Breast epithelium (tissue), 4 donors: ENCODE results near the gene ORC6. TPM values are rescaled to one million over a fixed set of nuclear protein-coding genes. Genes with fewer than 3 reads are reported as not detected.

Experiments
- DNase-seq, 2 donors: peaks; one replicate each; pipeline ENCODE4 v3.0.0-alpha.2; 2019; ENCODE audit warnings: low spot score in 2 of 2
- H3K27ac ChIP-seq, 2 donors: fragments of 200-600 bp; sonication (generic) in 1 of 2; one replicate each; pipeline ENCODE4 v1.5.1; 2016 to 2019; ENCODE audit warnings: mild to moderate bottlenecking in 1 of 2
- H3K27me3 ChIP-seq, 2 donors: fragments of 200-600 bp; sonication (generic) in 1 of 2; one replicate each; pipeline versions ENCODE4 v1.5.1 to v1.6.0; 2017 to 2019; ENCODE audit warnings: control low read depth in 1 of 2, mild to moderate bottlenecking in 1 of 2
- H3K36me3 ChIP-seq: fragments of 200-600 bp; one replicate; pipeline ENCODE4 v1.5.1; 2019
- H3K4me1 ChIP-seq, 2 donors: fragments of 200-600 bp; sonication (generic); one replicate each; pipeline ENCODE4 v1.5.1; 2016 to 2019; ENCODE audit warnings: control low read depth in 1 of 2
- H3K4me3 ChIP-seq, 3 donors: fragments of 200-600 bp; sonication (generic); 1 replicate in 2 of 3; 2 replicates in 1 of 3; pipeline ENCODE4 v1.5.1; 2016 to 2019; ENCODE audit warnings: mild to moderate bottlenecking in 3 of 3, moderate library complexity in 2 of 3
- H3K9me3 ChIP-seq, 2 donors: fragments of 200-600 bp; sonication (generic) in 1 of 2; one replicate each; pipeline ENCODE4 v1.5.1; 2016 to 2019; ENCODE audit warnings: control low read depth in 1 of 2
- CTCF ChIP-seq, 3 donors: fragments of 450-650 bp; IDR thresholded peaks; one replicate each; pipeline ENCODE4 v1.5.1; 2016 to 2017; ENCODE audit warnings: antibody characterized with exemption in 3 of 3, mild to moderate bottlenecking in 3 of 3, moderate library complexity in 3 of 3
- POLR2A ChIP-seq: fragments of 450-650 bp; IDR thresholded peaks from one replicate; pipeline ENCODE4 v1.6.1; 2016; ENCODE audit warnings: antibody characterized with exemption, mild to moderate bottlenecking, moderate library complexity
- POLR2AphosphoS5 ChIP-seq, 3 donors: sonication (generic); formaldehyde crosslinking; IDR thresholded peaks; one replicate each; pipeline ENCODE4 v1.6.1; 2017; ENCODE audit warnings: antibody characterized with exemption in 3 of 3
- intact Hi-C: fragments of 100-400 bp; cut with DNase I; formaldehyde crosslinking; loops from one replicate; pipeline ENCODE4 v1.15.1; 2023; ENCODE audit warnings: low total_unique reads
- total RNA-seq, 3 donors: library from RNA; depleted of rRNA; stranded (reverse); fragments of >200 nt; gene quantifications; one replicate each; pipeline ENCODE4 v1.1.0, GENCODE V29; 2016

The ORC6 gene
- total RNA-seq, 3 donors from 2014 or later = 0.66 to 1.3 (median 0.80) TPM

GRCh38 chr16:46719528-46719927 is 30.1 kb downstream of the ORC6 start:
- no peak overlapping the region for H3K4me3 ChIP-seq
- H3K9me3 ChIP-seq = no peaks in the 10 kb centered on the region
- H3K36me3 ChIP-seq = no peaks in the 10 kb centered on the region
- H3K27me3 ChIP-seq = no peaks in the 10 kb centered on the region
- TF ChIP-seq POLR2AphosphoS5 (IDR thresholded peaks at IDR 0.05) (no peak), CTCF (IDR thresholded peaks at IDR 0.05) (no peak), POLR2A (no peak)
- intact Hi-C loops = loop anchor here (5.0 kb wide), 1 partner anchor 623 kb away; no protein-coding TSS in a partner anchor
- no peaks in the 10 kb centered on the region for H3K4me1 ChIP-seq
- H3K27ac ChIP-seq = no peak overlapping the region
- DNase-seq = no peak

- DNase-seq = no peak
- Histone ChIP-seq H3K4me3 (no peak overlapping the region), H3K27me3 (no peaks in the 10 kb centered on the region), H3K4me1 (no peaks in the 10 kb centered on the region), H3K27ac (no peak overlapping the region), H3K36me3 (no peaks in the 10 kb centered on the region), H3K9me3 (no peaks in the 10 kb centered on the region)
- TF ChIP-seq POLR2AphosphoS5 (IDR thresholded peaks at IDR 0.05) (no peak), POLR2A (no peak), CTCF (IDR thresholded peaks at IDR 0.05) (no peak)
- intact Hi-C loops = no loop called here
Observed at GRCh38 chr16:46720619-46721018, 31.2 kb downstream of the ORC6 start.

GRCh38 chr16:46721885-46722284 is 32.4 kb downstream of the ORC6 start:
- intact Hi-C loops = no loop called here
- Histone ChIP-seq H3K9me3 (no peaks in the 10 kb centered on the region), H3K4me1 (no peaks in the 10 kb centered on the region), H3K4me3 (no peak overlapping the region), H3K36me3 (no peaks in the 10 kb centered on the region), H3K27me3 (no peaks in the 10 kb centered on the region), H3K27ac (no peak overlapping the region)
- no peak for DNase-seq
- TF ChIP-seq POLR2A = no peak

- Histone ChIP-seq H3K27ac (no peak overlapping the region), H3K4me1 (no peaks in the 10 kb centered on the region), H3K4me3 (no peak overlapping the region), H3K27me3 (no peaks in the 10 kb centered on the region), H3K36me3 (no peaks in the 10 kb centered on the region), H3K9me3 (no peaks in the 10 kb centered on the region)
- intact Hi-C loops = no loop called here
- no peak for TF ChIP-seq POLR2AphosphoS5 (IDR thresholded peaks at IDR 0.05)
- no peak for TF ChIP-seq POLR2A
- no peak for TF ChIP-seq CTCF (IDR thresholded peaks at IDR 0.05)
- no peak for DNase-seq
Observed at GRCh38 chr16:46727184-46727583, 37.7 kb downstream of the ORC6 start.

- H3K27ac ChIP-seq = no peak overlapping the region
- TF ChIP-seq CTCF (IDR thresholded peaks at IDR 0.05) = no peak
- TF ChIP-seq POLR2AphosphoS5 (IDR thresholded peaks at IDR 0.05) = no peak
- TF ChIP-seq POLR2A = no peak
- H3K4me3 ChIP-seq = no peak overlapping the region
- intact Hi-C loops = no loop called here
- no peaks in the 10 kb centered on the region for H3K4me1 ChIP-seq
- H3K27me3 ChIP-seq = no peaks in the 10 kb centered on the region
- no peak for DNase-seq
- no peaks in the 10 kb centered on the region for H3K36me3 ChIP-seq
- no peaks in the 10 kb centered on the region for H3K9me3 ChIP-seq
Observed at GRCh38 chr16:46727630-46728029, 38.2 kb downstream of the ORC6 start.

GRCh38 chr16:46728806-46729205 is 39.3 kb downstream of the ORC6 start:
- intact Hi-C loops = no loop called here
- no peak for DNase-seq

More at GRCh38 chr16:46728806-46729205, 39.3 kb downstream of the ORC6 start:
- Histone ChIP-seq H3K4me1 (no peaks in the 10 kb centered on the region), H3K4me3 (no peak overlapping the region), H3K27ac (no peak overlapping the region), H3K36me3 (no peaks in the 10 kb centered on the region), H3K9me3 (no peaks in the 10 kb centered on the region), H3K27me3 (no peaks in the 10 kb centered on the region)
- no peak for TF ChIP-seq CTCF (IDR thresholded peaks at IDR 0.05)
- TF ChIP-seq POLR2AphosphoS5 (IDR thresholded peaks at IDR 0.05) = no peak
- no peak for TF ChIP-seq POLR2A
